DND-41 (cell line): ENCODE results near the gene CD52.

ENCODE experiments used
- CTCF ChIP-seq: IDR thresholded peaks from 2 replicates; pipeline ENCODE4 v1.5.1; 2012; ENCODE audit warnings: borderline replicate concordance, low read length, moderate library complexity, mild to moderate bottlenecking; ENCODE audit not compliant: poor library complexity, severe bottlenecking; ENCODE audit errors: extremely low read depth
- EZH2 ChIP-seq: IDR thresholded peaks from 3 replicates; pipeline ENCODE4 v1.6.1; 2012; ENCODE audit warnings: borderline replicate concordance, low read depth, mild to moderate bottlenecking, moderate library complexity, low read length, inconsistent platforms; ENCODE audit not compliant: severe bottlenecking

- no peak for TF ChIP-seq CTCF
- TF ChIP-seq EZH2 = no peak
Observed at GRCh38 chr1:26297057-26297790, 20.5 kb upstream of the CD52 start.
